Activated naive CD4-positive, alpha-beta T cell treated with anti-CD3 and anti-CD28 coated beads, Interleukin-2, amount 50 U/mL, for 24 hours (primary cell): ENCODE measurements around the gene GALNT2.

Experiments
- H3K27ac Mint-ChIP-seq: one replicate; pipeline ENCODE4 v1.8.0; 2021; ENCODE audit warnings: mild to moderate bottlenecking, mixed read lengths
- H3K27me3 Mint-ChIP-seq: one replicate; pipeline ENCODE4 v1.8.0; 2021; ENCODE audit warnings: mixed read lengths
- H3K36me3 Mint-ChIP-seq: one replicate; pipeline ENCODE4 v1.8.0; 2021; ENCODE audit warnings: mixed read lengths
- H3K4me1 Mint-ChIP-seq: one replicate; pipeline ENCODE4 v1.8.0; 2021; ENCODE audit warnings: mixed read lengths
- H3K4me3 Mint-ChIP-seq: one replicate; pipeline ENCODE4 v1.8.0; 2021; ENCODE audit warnings: mild to moderate bottlenecking, mixed read lengths
- H3K9me3 Mint-ChIP-seq: one replicate; pipeline ENCODE4 v1.8.0; 2021; ENCODE audit warnings: mixed read lengths

GALNT2 gene

DNA sequence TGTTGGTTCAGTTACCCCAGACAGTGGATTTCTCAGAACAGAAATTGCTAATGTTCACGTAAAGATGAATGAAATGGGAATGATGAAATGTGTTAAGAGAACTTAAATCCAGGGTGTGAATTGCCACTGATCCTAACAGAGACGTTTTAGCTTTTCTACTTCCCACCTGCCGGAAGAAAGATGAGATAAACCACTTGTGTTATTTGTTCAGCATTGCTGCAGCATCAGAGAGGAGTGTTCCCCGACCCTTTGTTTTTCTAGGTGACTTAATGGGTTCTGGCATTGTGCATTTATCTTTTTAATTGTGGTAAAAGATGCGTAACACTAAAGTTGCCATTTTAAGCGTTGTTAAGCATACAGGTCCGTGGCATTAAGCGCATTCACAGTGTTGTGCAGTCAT, 122.3 kb downstream of the GALNT2 start:
- Mint-ChIP-seq H3K27ac (no peak overlapping the region), H3K4me3 (no peak overlapping the region), H3K27me3 (no peaks in the 10 kb centered on the region), H3K4me1 (peaks cover 54% of the 10 kb centered on the region), H3K9me3 (no peaks in the 10 kb centered on the region), H3K36me3 (peaks cover 18% of the 10 kb centered on the region)

DNA sequence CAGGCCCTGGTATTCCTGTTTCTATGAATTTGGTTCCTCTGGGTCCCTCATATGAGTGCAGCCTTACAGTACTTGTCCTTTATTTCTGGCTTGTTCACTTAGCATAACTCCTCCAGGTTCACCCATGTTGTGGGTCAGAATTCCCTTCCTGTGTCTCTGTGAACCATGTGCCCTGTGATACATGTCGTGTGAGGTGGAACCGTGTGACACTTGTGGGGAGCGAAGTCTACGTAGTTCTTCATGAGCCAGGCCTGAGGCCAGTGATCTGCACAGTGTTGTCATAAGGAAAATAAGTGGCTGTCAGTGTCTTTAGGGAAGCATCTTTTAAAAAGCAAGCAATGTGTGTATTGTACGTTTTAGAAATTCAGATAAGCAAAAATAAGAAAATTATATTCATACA, 122.8 kb downstream of the GALNT2 start:
- Mint-ChIP-seq H3K9me3 (no peaks in the 10 kb centered on the region), H3K4me1 (peaks cover 49% of the 10 kb centered on the region), H3K27ac (no peak overlapping the region), H3K4me3 (no peak overlapping the region), H3K36me3 (peaks cover 15% of the 10 kb centered on the region), H3K27me3 (no peaks in the 10 kb centered on the region)

DNA sequence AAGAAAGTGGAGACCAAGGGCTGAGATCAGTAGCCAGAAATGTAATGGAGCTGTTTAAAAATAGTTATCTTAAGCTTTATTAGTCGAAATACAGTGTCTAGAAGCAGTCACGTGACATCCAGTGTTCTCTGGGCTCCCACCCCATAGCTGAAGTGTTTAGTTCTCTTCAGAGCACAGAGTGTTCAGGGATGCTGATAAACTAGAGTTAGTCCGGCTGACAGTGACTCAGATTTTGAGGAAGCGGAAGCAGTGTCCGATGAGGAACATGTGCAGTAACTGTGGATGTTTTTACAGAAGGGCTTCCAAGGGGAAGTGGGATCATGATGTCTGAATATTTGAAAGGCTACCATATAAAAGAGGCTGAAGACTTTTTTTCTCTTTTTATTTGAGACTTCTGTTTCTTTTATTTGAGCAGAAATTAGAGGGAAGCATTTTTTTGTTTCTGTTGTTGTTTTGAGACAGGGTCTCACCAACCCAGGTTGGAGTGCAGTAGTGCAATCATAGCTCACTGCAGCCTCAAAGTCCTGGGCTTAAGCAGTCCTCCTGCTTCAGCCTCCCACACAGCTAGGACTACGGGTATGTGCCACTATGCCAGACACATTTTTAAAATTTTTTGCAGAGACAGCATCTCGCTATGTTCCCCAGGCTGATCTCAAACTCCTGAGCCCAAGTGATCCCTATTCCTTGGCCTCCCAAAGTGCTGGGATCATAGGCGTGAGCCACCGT, 124.2 kb downstream of the GALNT2 start:
- H3K9me3 Mint-ChIP-seq = no peaks in the 10 kb centered on the region
- H3K27me3 Mint-ChIP-seq = no peaks in the 10 kb centered on the region
- no peak overlapping the region for H3K27ac Mint-ChIP-seq
- H3K4me1 Mint-ChIP-seq = peaks cover 35% of the 10 kb centered on the region
- H3K4me3 Mint-ChIP-seq = no peak overlapping the region
- H3K36me3 Mint-ChIP-seq = peaks cover 13% of the 10 kb centered on the region

DNA sequence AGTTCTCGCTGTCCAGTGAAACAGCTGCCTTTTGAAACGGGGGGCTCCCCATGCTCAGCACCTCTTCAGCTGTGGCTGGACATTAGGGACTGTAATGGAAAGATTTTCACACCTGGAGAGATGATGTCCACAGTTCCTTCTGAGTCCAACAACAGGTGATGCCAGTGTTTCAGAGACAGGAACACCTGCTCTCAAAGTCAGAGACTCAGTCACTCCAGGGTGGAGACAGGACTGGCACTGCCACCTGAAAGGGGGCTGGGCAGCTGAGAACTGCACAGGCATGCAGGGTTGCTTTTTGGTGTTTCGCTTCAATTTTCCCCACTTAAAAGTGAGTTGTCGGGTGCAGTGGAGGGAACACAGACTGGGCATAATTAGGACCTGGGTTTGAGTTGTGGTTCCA, 124.8 kb downstream of the GALNT2 start:
- Mint-ChIP-seq H3K27me3 (no peaks in the 10 kb centered on the region), H3K4me1 (peaks cover 29% of the 10 kb centered on the region), H3K27ac (no peak overlapping the region), H3K36me3 (peaks cover 12% of the 10 kb centered on the region), H3K9me3 (no peaks in the 10 kb centered on the region), H3K4me3 (no peak overlapping the region)

DNA sequence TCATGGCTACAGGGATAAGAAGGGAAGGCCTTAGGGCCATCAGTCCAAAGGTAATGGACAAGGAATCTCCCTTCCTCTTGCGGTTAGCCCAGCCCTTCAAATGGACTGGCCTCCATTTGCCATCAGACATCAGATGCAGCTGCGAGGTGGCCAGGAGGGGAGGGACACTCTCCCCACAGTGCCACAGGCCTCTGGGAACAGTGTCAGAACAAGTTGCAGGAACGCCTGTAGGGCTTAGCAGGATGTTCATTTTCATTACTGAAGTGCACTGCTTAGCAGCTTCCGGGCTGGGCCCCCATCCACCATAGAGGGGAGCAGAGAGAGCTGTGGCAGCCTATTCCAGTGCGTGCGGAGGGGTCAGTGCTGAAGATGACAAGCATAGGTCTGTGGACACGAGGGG, 127.5 kb downstream of the GALNT2 start:
- H3K27me3 Mint-ChIP-seq = no peaks in the 10 kb centered on the region
- H3K4me3 Mint-ChIP-seq = no peak overlapping the region
- peaks cover 16% of the 10 kb centered on the region for H3K4me1 Mint-ChIP-seq
- H3K9me3 Mint-ChIP-seq = no peaks in the 10 kb centered on the region
- peaks cover 10% of the 10 kb centered on the region for H3K36me3 Mint-ChIP-seq
- no peak overlapping the region for H3K27ac Mint-ChIP-seq

DNA sequence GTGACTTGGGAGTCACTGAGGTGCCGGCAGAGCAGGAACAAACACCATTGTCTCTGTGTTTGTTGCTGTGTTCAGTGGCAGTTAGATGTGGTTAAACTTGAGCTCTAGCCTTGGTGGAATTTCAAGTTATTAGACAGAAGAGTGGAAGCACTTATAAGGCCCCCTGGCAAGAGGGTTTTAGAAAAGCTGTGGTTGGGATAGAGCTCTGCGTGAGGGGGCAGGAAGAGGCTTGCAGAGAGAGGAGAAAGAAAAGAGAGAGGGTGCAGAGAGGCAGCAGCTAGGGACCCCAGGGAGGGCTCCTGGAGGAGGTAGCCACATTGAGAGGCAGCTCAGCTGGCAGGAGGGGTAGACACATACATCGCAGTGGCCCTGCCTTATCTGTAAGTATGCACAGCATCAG, 128.2 kb downstream of the GALNT2 start:
- H3K27me3 Mint-ChIP-seq = no peaks in the 10 kb centered on the region
- no peak overlapping the region for H3K27ac Mint-ChIP-seq
- H3K4me1 Mint-ChIP-seq = peaks cover 16% of the 10 kb centered on the region
- peaks cover 8% of the 10 kb centered on the region for H3K36me3 Mint-ChIP-seq
- H3K4me3 Mint-ChIP-seq = no peak overlapping the region
- no peaks in the 10 kb centered on the region for H3K9me3 Mint-ChIP-seq

DNA sequence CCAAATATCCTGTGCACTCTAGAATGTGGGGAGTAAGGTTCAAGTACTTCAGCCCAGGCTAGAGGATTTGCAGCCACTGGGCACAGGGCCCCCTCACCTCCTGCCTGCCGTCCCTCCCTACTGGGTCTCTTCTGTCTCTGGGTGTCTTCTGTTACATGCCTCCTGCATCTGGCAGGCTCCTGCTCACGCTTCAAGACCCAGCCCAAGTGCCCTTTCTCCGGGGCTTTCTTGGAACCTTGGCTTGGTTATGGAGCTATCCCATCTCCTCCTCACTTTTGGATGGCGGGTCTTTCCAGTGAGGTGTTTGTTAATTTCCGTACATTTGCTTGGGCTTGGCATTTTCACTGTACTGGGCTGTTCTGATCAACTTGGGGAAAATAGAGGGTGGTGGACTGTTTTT, 129.0 kb downstream of the GALNT2 start:
- Mint-ChIP-seq H3K9me3 (no peaks in the 10 kb centered on the region), H3K4me1 (peaks cover 10% of the 10 kb centered on the region), H3K27ac (no peak overlapping the region), H3K36me3 (peaks cover 8% of the 10 kb centered on the region), H3K27me3 (no peaks in the 10 kb centered on the region), H3K4me3 (no peak overlapping the region)

- no peak overlapping the region for H3K4me3 Mint-ChIP-seq
- H3K9me3 Mint-ChIP-seq = no peaks in the 10 kb centered on the region
- H3K4me1 Mint-ChIP-seq = peaks cover 3% of the 10 kb centered on the region
- peaks cover 11% of the 10 kb centered on the region for H3K36me3 Mint-ChIP-seq
- no peaks in the 10 kb centered on the region for H3K27me3 Mint-ChIP-seq
- no peak overlapping the region for H3K27ac Mint-ChIP-seq
These were observed 130.9 kb downstream of the GALNT2 start for GRCh38 chr1:230197644-230198567.

DNA sequence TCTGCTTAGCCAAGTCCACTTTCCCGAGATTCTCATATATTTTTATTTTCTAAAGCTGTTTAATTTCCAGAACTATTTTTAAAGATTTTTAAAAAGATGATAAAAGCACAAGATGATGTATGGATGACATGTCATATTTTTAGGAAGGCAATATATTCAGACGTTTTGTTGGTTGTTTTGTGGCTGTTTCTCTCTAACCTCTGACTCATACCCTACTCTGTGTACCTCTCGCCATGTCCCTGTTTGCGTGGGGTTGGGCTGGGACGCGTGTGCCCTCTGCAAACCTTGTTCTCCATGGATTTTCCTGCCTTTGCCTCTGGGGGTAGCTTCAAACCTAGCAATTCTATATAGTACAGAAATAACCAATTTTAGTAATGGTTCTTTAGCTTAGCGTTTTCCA, 132.0 kb downstream of the GALNT2 start:
- Mint-ChIP-seq H3K9me3 (no peaks in the 10 kb centered on the region), H3K27me3 (no peaks in the 10 kb centered on the region), H3K27ac (peak overlapping the region; percentile 46), H3K4me3 (no peak overlapping the region), H3K36me3 (peaks cover 14% of the 10 kb centered on the region), H3K4me1 (peaks cover 3% of the 10 kb centered on the region)

GRCh38 chr1:230199554-230199953, 132.5 kb downstream of the GALNT2 start:
- Mint-ChIP-seq H3K4me3 (no peak overlapping the region), H3K36me3 (peaks cover 14% of the 10 kb centered on the region), H3K27me3 (no peaks in the 10 kb centered on the region), H3K4me1 (peaks cover 3% of the 10 kb centered on the region), H3K27ac (no peak overlapping the region), H3K9me3 (no peaks in the 10 kb centered on the region)

DNA sequence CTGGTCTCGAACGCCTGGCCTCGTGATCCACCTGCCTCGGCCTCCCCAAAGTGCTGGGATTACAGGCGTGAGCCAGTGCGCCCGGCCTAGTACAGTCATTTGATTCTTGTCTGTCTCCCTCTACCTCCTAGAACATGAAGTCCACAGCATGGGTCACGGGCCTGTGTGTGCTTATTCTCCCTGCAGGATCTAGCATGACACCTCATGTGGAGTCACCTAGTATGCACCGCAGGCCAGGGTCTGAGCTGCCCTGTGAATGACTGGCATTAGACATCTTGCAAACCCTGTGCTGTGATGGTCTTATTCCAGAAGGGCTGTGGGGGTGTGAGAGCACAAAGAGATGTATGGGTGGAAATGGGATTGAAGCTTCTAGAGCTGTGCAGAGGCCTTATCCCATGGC, 133.2 kb downstream of the GALNT2 start:
- H3K36me3 Mint-ChIP-seq = peaks cover 13% of the 10 kb centered on the region
- no peaks in the 10 kb centered on the region for H3K9me3 Mint-ChIP-seq
- H3K4me3 Mint-ChIP-seq = no peak overlapping the region
- H3K4me1 Mint-ChIP-seq = peaks cover 3% of the 10 kb centered on the region
- no peaks in the 10 kb centered on the region for H3K27me3 Mint-ChIP-seq
- H3K27ac Mint-ChIP-seq = no peak overlapping the region

DNA sequence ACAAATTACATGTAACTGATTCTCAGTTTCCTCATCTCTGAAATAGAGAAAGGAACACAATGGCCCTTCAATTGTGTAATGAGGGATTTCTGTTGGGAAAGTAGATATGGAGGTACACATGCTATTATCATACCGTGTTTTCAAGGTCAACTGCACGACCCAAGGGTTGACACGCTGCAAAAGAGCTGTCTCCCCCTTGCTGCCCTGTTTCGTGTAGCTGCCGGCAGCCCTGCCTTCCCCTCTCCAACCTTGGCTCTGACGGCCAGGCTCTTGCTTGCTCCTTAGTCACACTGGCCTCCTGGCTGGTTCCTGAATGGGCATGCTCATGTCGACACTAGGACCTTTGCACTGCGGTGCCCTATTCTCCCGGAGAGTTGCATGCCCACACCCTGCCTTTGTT, 134.4 kb downstream of the GALNT2 start:
- Mint-ChIP-seq H3K27me3 (no peaks in the 10 kb centered on the region), H3K27ac (no peak overlapping the region), H3K36me3 (peaks cover 17% of the 10 kb centered on the region), H3K4me3 (no peak overlapping the region), H3K9me3 (no peaks in the 10 kb centered on the region), H3K4me1 (peaks cover 3% of the 10 kb centered on the region)

DNA sequence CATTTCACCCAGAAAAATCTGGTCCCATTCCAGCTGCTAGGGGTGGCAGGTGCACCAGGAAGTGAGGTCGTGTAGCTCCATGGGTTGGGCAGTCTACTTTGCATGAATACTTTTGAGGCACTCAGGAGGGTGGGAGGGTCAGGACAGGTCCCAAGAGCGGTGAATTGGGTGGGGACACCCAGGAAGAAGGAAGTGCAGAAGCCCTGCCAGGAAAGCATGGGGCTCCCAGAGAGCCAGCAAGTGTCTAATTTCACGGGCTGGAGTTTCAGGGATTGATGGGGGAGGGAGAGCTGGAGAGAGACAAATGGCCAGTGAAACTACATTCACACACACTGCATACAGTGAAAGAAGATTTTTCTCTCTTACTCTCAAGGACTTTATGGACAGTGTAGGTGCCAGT, 137.8 kb downstream of the GALNT2 start:
- H3K9me3 Mint-ChIP-seq = no peaks in the 10 kb centered on the region
- peaks cover 18% of the 10 kb centered on the region for H3K4me1 Mint-ChIP-seq
- H3K27me3 Mint-ChIP-seq = no peaks in the 10 kb centered on the region
- no peak overlapping the region for H3K4me3 Mint-ChIP-seq
- peaks cover 23% of the 10 kb centered on the region for H3K36me3 Mint-ChIP-seq
- H3K27ac Mint-ChIP-seq = no peak overlapping the region

GRCh38 chr1:230205719-230206198, 138.7 kb downstream of the GALNT2 start:
- Mint-ChIP-seq H3K27ac (no peak overlapping the region), H3K4me1 (peaks cover 27% of the 10 kb centered on the region), H3K27me3 (no peaks in the 10 kb centered on the region), H3K4me3 (no peak overlapping the region), H3K36me3 (peaks cover 25% of the 10 kb centered on the region), H3K9me3 (no peaks in the 10 kb centered on the region)

GRCh38 chr1:230206207-230206606, 139.2 kb downstream of the GALNT2 start:
- no peaks in the 10 kb centered on the region for H3K27me3 Mint-ChIP-seq
- H3K4me1 Mint-ChIP-seq = peaks cover 28% of the 10 kb centered on the region
- no peaks in the 10 kb centered on the region for H3K9me3 Mint-ChIP-seq
- peaks cover 25% of the 10 kb centered on the region for H3K36me3 Mint-ChIP-seq
- H3K27ac Mint-ChIP-seq = no peak overlapping the region
- H3K4me3 Mint-ChIP-seq = no peak overlapping the region

- Mint-ChIP-seq H3K27me3 (no peaks in the 10 kb centered on the region), H3K9me3 (no peaks in the 10 kb centered on the region), H3K27ac (peak overlapping the region; percentile 12), H3K4me1 (peaks cover 33% of the 10 kb centered on the region), H3K36me3 (peaks cover 25% of the 10 kb centered on the region), H3K4me3 (no peak overlapping the region)
These were observed 139.9 kb downstream of the GALNT2 start for GRCh38 chr1:230206976-230207375.
